ENCODE data around the gene SMIM26. TPM values are rescaled to one million over a fixed set of nuclear protein-coding genes. Genes with fewer than 3 reads are reported as not detected.
A peak's percentile ranks its signal among the peaks of the same experiment; 100 is the strongest.
"Not testable (repeated sequence)": the region's sequence is repeated elsewhere in the genome, so short reads cannot be mapped to it uniquely, and the experiment has no call there.

SMIM26 gene
- 10 to 100 TPM; 59.7 to 71.0 (median 67.7) TPM for total RNA-seq (2021; fragmentation: NEBNext Ultra II Directional; extraction: Animal tissue kit (Norgen Biotek cat#: 25700))
- long read RNA-seq, transcript SMIM26-201 (2 exons, 505 nt) = minor isoform, 22 of 73 reads
- long read RNA-seq, transcript SMIM26-202 (2 exons, 575 nt) = major isoform, 51 of 73 reads
- long read RNA-seq, partial matches to known transcripts = 0 of 73 reads
- long read RNA-seq, other reads (novel, unspliced or antisense) = 0 of 73 reads

- Mint-ChIP-seq H3K27ac (peak within 1 kb of the TSS; percentile 98), H3K4me1 (ENCODE audit: low read depth) (peaks cover 9% of the 10 kb centered on the region), H3K4me3 (peak within 1 kb of the TSS; percentile 90), H3K36me3 (ENCODE audit: low read depth) (peaks cover 11% of the 10 kb centered on the region), H3K9me3 (no peaks in the 10 kb centered on the region), H3K27me3 (ENCODE audit: insufficient read depth) (peaks cover 2% of the 10 kb centered on the region)
- no peak for TF ChIP-seq CTCF (IDR thresholded peaks at IDR 0.05)
- peak; percentile 86 for DNase-seq
Measured at GRCh38 chr20:18566892-18567738, at the start of gene SMIM26. Gene SMIM26, plus strand, starts transcription at chr20:18567432. Its CDS starts 47 bp downstream, at chr20:18567479.

GRCh38 chr20:18522066-18522465, 45.2 kb upstream of the SMIM26 start:
- not testable (repeated sequence) for H3K27me3 Mint-ChIP-seq (ENCODE audit: insufficient read depth); H3K4me3 Mint-ChIP-seq; H3K9me3 Mint-ChIP-seq; H3K27ac Mint-ChIP-seq
- DNase-seq = peak; percentile 51
- H3K36me3 Mint-ChIP-seq (ENCODE audit: low read depth) = peaks cover 28% of the 10 kb centered on the region
- H3K4me1 Mint-ChIP-seq (ENCODE audit: low read depth) = peaks cover 29% of the 10 kb centered on the region

- peaks cover 39% of the 10 kb centered on the region for H3K4me1 Mint-ChIP-seq (ENCODE audit: low read depth)
- no peak for TF ChIP-seq CTCF (IDR thresholded peaks at IDR 0.05)
- peak overlapping the region; percentile 22; the same call in 1 of the 2 replicates for H3K27ac Mint-ChIP-seq
- H3K36me3 Mint-ChIP-seq (ENCODE audit: low read depth) = peaks cover 34% of the 10 kb centered on the region
- no peaks in the 10 kb centered on the region for H3K27me3 Mint-ChIP-seq (ENCODE audit: insufficient read depth)
- H3K4me3 Mint-ChIP-seq = no peak overlapping the region
- no peak for DNase-seq
- H3K9me3 Mint-ChIP-seq = no peaks in the 10 kb centered on the region
Measured at GRCh38 chr20:18523066-18523465, 44.2 kb upstream of the SMIM26 start.

GRCh38 chr20:18524646-18525045, 42.6 kb upstream of the SMIM26 start:
- TF ChIP-seq CTCF (IDR thresholded peaks at IDR 0.05) = no peak
- peak; percentile 73 for DNase-seq
- H3K4me3 Mint-ChIP-seq = peak overlapping the region; percentile 37
- H3K4me1 Mint-ChIP-seq (ENCODE audit: low read depth) = peaks cover 45% of the 10 kb centered on the region
- peaks cover 50% of the 10 kb centered on the region for H3K36me3 Mint-ChIP-seq (ENCODE audit: low read depth)
- H3K27ac Mint-ChIP-seq = peak overlapping the region; percentile 87
- no peaks in the 10 kb centered on the region for H3K9me3 Mint-ChIP-seq
- H3K27me3 Mint-ChIP-seq (ENCODE audit: insufficient read depth) = no peaks in the 10 kb centered on the region

- H3K27ac Mint-ChIP-seq = peak overlapping the region; percentile 83
- not testable (repeated sequence) for DNase-seq; H3K9me3 Mint-ChIP-seq; H3K27me3 Mint-ChIP-seq (ENCODE audit: insufficient read depth); H3K4me3 Mint-ChIP-seq
- peaks cover 45% of the 10 kb centered on the region for H3K4me1 Mint-ChIP-seq (ENCODE audit: low read depth)
- H3K36me3 Mint-ChIP-seq (ENCODE audit: low read depth) = peaks cover 59% of the 10 kb centered on the region
Measured at GRCh38 chr20:18526761-18527160, 40.5 kb upstream of the SMIM26 start.

- no peak for TF ChIP-seq CTCF (IDR thresholded peaks at IDR 0.05)
- H3K27ac Mint-ChIP-seq = peak overlapping the region; percentile 83
- no peak for DNase-seq
- H3K9me3 Mint-ChIP-seq = no peaks in the 10 kb centered on the region
- no peaks in the 10 kb centered on the region for H3K27me3 Mint-ChIP-seq (ENCODE audit: insufficient read depth)
- H3K4me3 Mint-ChIP-seq = 0 out of 2 replicates have a peak overlapping the region, but pooled peaks have one; percentile 3
- peaks cover 45% of the 10 kb centered on the region for H3K4me1 Mint-ChIP-seq (ENCODE audit: low read depth)
- peaks cover 65% of the 10 kb centered on the region for H3K36me3 Mint-ChIP-seq (ENCODE audit: low read depth)
Measured at GRCh38 chr20:18527339-18527738, 39.9 kb upstream of the SMIM26 start.

All from HFFc6 (cell line).